GM23338 (cell line): ENCODE data around the gene ZNF101. TPM values are rescaled to one million over a fixed set of nuclear protein-coding genes. Genes with fewer than 3 reads are reported as not detected.

ENCODE experiments used
- ATAC-seq: fragments of 200-7000 bp; cut with Tn5 transposase; 3 replicates; pipeline ENCODE4 v1.9.1; 2020
- DNase-seq: peaks from one replicate; pipeline ENCODE4 v3.0.0-alpha.2; 2015; ENCODE audit warnings: low spot score
- H2AFZ ChIP-seq: fragments of 200-600 bp; sonication (generic); 2 replicates; pipeline ENCODE4 v1.8.0; 2016; ENCODE audit warnings: antibody characterized with exemption, mild to moderate bottlenecking, moderate library complexity
- H3F3A ChIP-seq: fragments of 200-600 bp; sonication (generic); replicated peaks from 2 replicates; pipeline ENCODE4 v1.8.0; 2017; ENCODE audit warnings: antibody characterized with exemption, mixed run types, low read depth
- H3K27ac ChIP-seq: fragments of 200-600 bp; sonication (generic); 2 replicates; pipeline ENCODE4 v1.6.1; 2016; ENCODE audit warnings: low read depth
- H3K27me3 ChIP-seq: fragments of 200-600 bp; sonication (generic); 2 replicates; pipeline ENCODE4 v1.8.0; 2016; ENCODE audit warnings: mild to moderate bottlenecking, mixed run types, moderate library complexity; ENCODE audit not compliant: insufficient read depth
- H3K36me3 ChIP-seq: fragments of 200-600 bp; sonication (generic); 2 replicates; pipeline ENCODE4 v1.8.0; 2016; ENCODE audit warnings: mild to moderate bottlenecking; ENCODE audit not compliant: insufficient read depth
- H3K4me1 ChIP-seq: fragments of 200-600 bp; sonication (generic); 2 replicates; pipeline ENCODE4 v1.8.0; 2016; ENCODE audit warnings: mild to moderate bottlenecking, moderate library complexity; ENCODE audit not compliant: insufficient read depth
- H3K4me2 ChIP-seq: fragments of 200-600 bp; sonication (generic); 2 replicates; pipeline ENCODE4 v1.7.1; 2017; ENCODE audit warnings: mixed run types
- H3K4me3 ChIP-seq: fragments of 200-600 bp; sonication (generic); 2 replicates; pipeline ENCODE4 v1.6.1; 2016; ENCODE audit warnings: mixed run types
- H3K79me2 ChIP-seq: fragments of 200-600 bp; sonication (generic); replicated peaks from 2 replicates; pipeline ENCODE4 v1.8.0; 2017; ENCODE audit warnings: mild to moderate bottlenecking; ENCODE audit not compliant: insufficient read depth
- H3K9me2 ChIP-seq: fragments of 200-600 bp; sonication (generic); 2 replicates; pipeline ENCODE4 v1.8.0; 2017; ENCODE audit not compliant: insufficient read depth
- H4K20me1 ChIP-seq: fragments of 200-600 bp; sonication (generic); replicated peaks from 2 replicates; pipeline ENCODE4 v1.8.0; 2017; ENCODE audit warnings: mild to moderate bottlenecking; ENCODE audit not compliant: insufficient read depth
- H3K27ac Mint-ChIP-seq: 2 replicates; pipeline ENCODE4 v1.8.0; 2020; ENCODE audit warnings: inconsistent platforms, mild to moderate bottlenecking, moderate library complexity, mixed read lengths
- H3K27me3 Mint-ChIP-seq: 3 replicates; pipeline ENCODE4 v1.8.0; 2022; ENCODE audit warnings: low read depth, mild to moderate bottlenecking, moderate library complexity, mixed read lengths, inconsistent platforms; ENCODE audit not compliant: insufficient read depth, poor library complexity
- H3K36me3 Mint-ChIP-seq: 3 replicates; pipeline ENCODE4 v1.8.0; 2021; ENCODE audit warnings: low read depth, mild to moderate bottlenecking, inconsistent platforms, moderate library complexity, mixed read lengths
- H3K4me1 Mint-ChIP-seq: 3 replicates; pipeline ENCODE4 v1.8.0; 2020; ENCODE audit warnings: mild to moderate bottlenecking, inconsistent platforms, mixed read lengths
- H3K4me3 Mint-ChIP-seq: 3 replicates; pipeline ENCODE4 v1.8.0; 2021; ENCODE audit warnings: moderate library complexity, mild to moderate bottlenecking, inconsistent platforms, mixed read lengths
- H3K9me3 Mint-ChIP-seq: 3 replicates; pipeline ENCODE4 v1.8.0; 2020; ENCODE audit warnings: moderate library complexity, mild to moderate bottlenecking, inconsistent platforms, mixed read lengths
- CREB1 ChIP-seq: fragments of 250-450 bp; sonication (Bioruptor Pico); IDR thresholded peaks from 2 replicates; pipeline ENCODE4 v1.5.0; 2020; ENCODE audit warnings: low read depth, mild to moderate bottlenecking, moderate library complexity
- EZH2phosphoT487 ChIP-seq: fragments of 200-600 bp; sonication (generic); IDR thresholded peaks from one replicate; pipeline ENCODE4 v1.8.1; 2018; ENCODE audit warnings: antibody characterized with exemption; ENCODE audit not compliant: unreplicated experiment
- POLR2AphosphoS5 ChIP-seq: IDR thresholded peaks from 2 replicates; pipeline ENCODE4 v1.6.1; 2016; ENCODE audit warnings: antibody characterized with exemption, low read depth
- STAT1 ChIP-seq: IDR thresholded peaks from one replicate; pipeline ENCODE4 v1.6.1; 2016; ENCODE audit warnings: antibody characterized with exemption; ENCODE audit not compliant: unreplicated experiment
- ZNF114 ChIP-seq: fragments of 250-450 bp; sonication (Bioruptor Pico); IDR thresholded peaks from 2 replicates; pipeline ENCODE4 v1.5.0; 2020; ENCODE audit warnings: mild to moderate bottlenecking, moderate library complexity
- ZNF331 ChIP-seq: fragments of 250-450 bp; sonication (Bioruptor Pico); IDR thresholded peaks from 2 replicates; pipeline ENCODE4 v1.5.0; 2020; ENCODE audit warnings: low read depth, mild to moderate bottlenecking, moderate library complexity
- polyA plus RNA-seq: library from polyadenylated mRNA; unstranded; fragments of >200 nt; fragmentation: Nextera tagmentation; extraction: Ambion mirVana; gene quantifications from 2 replicates; pipeline ENCODE4 v1.2.1, GENCODE V29; 2016
- total RNA-seq: library from RNA; depleted of rRNA; stranded (reverse); fragments of >200 nt; shearing (Covaris generic); gene quantifications from 2 replicates; pipeline ENCODE4 v1.2.3, GENCODE V29; 2014
- TF ChIP-seq, protein P1 (sequence below): IDR thresholded peaks from one replicate; pipeline ENCODE4 v1.6.1; 2018; ENCODE audit warnings: antibody characterized with exemption; ENCODE audit not compliant: unreplicated experiment
- TF ChIP-seq, protein P2 (sequence below): fragments of 250-450 bp; sonication (Bioruptor Pico); IDR thresholded peaks from 2 replicates; pipeline ENCODE4 v1.5.0; 2020; ENCODE audit warnings: mild to moderate bottlenecking, moderate library complexity
- TF ChIP-seq, protein P3 (sequence below): IDR thresholded peaks from 2 replicates; pipeline ENCODE4 v1.6.1; 2016; ENCODE audit warnings: antibody characterized with exemption

The ZNF101 gene
- total and polyA plus RNA-seq, 2 experiments from 2014 or later, result 46.4 to 47.9 TPM

DNA sequence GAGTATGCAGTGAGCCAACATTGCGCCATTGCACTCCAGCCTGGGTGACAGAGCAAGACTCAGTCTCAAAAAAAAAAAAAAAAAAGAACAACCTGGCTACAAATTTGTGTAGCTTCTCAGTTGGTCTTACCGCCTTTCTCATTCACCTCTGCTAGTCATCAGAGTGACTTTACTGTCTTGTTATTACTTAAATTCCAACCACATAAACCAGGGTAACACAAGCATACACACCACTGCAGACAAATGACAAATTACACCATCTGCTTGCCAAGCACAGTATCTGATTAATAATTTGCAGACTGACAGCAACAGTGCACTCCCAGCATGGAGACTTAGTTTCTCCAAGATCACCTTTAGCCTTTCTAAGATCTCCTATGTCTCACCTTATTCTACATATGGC lies 53.3 kb downstream of the ZNF101 start:
- Histone ChIP-seq H3K79me2 (peaks cover 63% of the 10 kb centered on the region), H3F3A (no peaks in the 10 kb centered on the region), H3K4me2 (no peak overlapping the region), H3K27ac (no peak overlapping the region), H3K27me3 (no peaks in the 10 kb centered on the region), H3K4me3 (no peak overlapping the region), H4K20me1 (no peaks in the 10 kb centered on the region), H2AFZ (no peak overlapping the region), H3K9me2 (no peaks in the 10 kb centered on the region), H3K36me3 (peaks cover 59% of the 10 kb centered on the region; the same call in 1 of the 2 replicates), H3K4me1 (no peaks in the 10 kb centered on the region)
- no peak overlapping the region for H3K27ac Mint-ChIP-seq
- no peaks in the 10 kb centered on the region for H3K4me1 Mint-ChIP-seq
- ATAC-seq (no peak), DNase-seq (no peak)
- H3K4me3 Mint-ChIP-seq, result no peak overlapping the region
- no peak for TF ChIP-seq ZNF331
- TF ChIP-seq ZNF114 (CRISPR knock-in tag), result no peak
- H3K9me3 Mint-ChIP-seq, result peaks cover 63% of the 10 kb centered on the region
- H3K36me3 Mint-ChIP-seq, result peaks cover 63% of the 10 kb centered on the region
- peaks cover 3% of the 10 kb centered on the region for H3K27me3 Mint-ChIP-seq

DNA sequence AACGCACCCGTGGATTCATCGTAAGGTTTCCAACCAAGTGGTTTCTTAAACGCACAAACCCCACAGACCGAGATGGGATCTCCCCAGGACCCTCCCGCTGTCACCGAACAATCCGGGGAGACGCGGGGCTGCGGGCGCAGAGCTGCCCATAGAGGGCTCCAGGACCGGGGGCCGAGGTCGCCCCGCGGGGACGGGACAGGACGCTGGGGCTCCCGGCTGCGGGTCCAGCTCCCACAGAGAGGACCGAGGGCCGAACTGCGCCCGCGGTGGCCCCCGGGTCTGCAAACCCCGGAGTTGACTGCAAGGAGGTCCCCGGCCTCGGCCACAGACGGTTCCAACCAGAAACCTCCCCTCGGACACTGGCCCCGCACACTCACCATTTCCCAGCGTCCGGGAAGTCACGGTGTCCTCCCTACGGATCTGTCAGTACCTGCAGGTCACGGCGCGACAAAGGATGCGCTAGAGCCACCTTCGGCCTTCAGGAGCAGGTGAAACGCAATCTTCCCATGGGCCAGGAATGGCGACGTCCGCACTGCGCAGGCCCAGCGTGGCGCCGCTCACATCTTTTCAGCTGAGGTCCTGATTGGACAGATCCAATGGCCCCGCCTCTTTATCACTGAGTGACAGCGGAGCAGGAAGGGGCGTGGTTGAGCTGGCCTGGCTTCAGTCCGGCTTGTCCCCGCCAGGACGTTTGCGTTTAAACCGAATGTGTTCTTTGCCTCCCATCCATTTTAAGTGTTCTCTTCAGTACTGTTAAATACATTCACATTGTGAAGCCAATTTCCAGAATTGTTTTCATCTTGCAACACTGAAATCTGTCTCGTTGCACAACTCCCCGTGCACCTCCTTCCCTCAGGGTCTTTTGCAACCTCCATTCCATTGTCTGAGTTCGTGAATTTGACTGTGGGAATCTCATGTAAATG lies 64.2 kb downstream of the ZNF101 start, which contains the start of gene ZNF14:
TSS of gene ZNF14 (minus strand) at position 534 of the 923 bp plus-strand sequence. CDS start at position 380, 154 bp downstream.
- no peaks in the 10 kb centered on the region; the same call in 1 of the 2 replicates for H4K20me1 ChIP-seq
- peak within 1 kb of the TSS; percentile 89 for H3K27ac Mint-ChIP-seq
- H3K4me2 ChIP-seq, result peak within 1 kb of the TSS; percentile 88
- H3K27me3 Mint-ChIP-seq, result peaks cover 11% of the 10 kb centered on the region
- H3F3A ChIP-seq, result no peaks in the 10 kb centered on the region
- H3K27me3 ChIP-seq, result no peaks in the 10 kb centered on the region
- H2AFZ ChIP-seq, result peak within 1 kb of the TSS; percentile 96
- H3K79me2 ChIP-seq, result peaks cover 39% of the 10 kb centered on the region
- H3K27ac ChIP-seq, result no peak within 1 kb of the TSS
- no peaks in the 10 kb centered on the region for H3K9me2 ChIP-seq
- no peaks in the 10 kb centered on the region; the same call in 2 of the 3 replicates for H3K4me1 Mint-ChIP-seq
- peak within 1 kb of the TSS; percentile 80 for H3K4me3 ChIP-seq
- H3K9me3 Mint-ChIP-seq, result peaks cover 22% of the 10 kb centered on the region
- ATAC-seq, result peak; percentile 97
- H3K4me1 ChIP-seq, result no peaks in the 10 kb centered on the region
- peaks cover 34% of the 10 kb centered on the region for H3K36me3 Mint-ChIP-seq
- H3K36me3 ChIP-seq, result 0 out of 2 replicates have a peak, but pooled peaks cover 3% of the 10 kb centered on the region
- H3K4me3 Mint-ChIP-seq, result peak within 1 kb of the TSS; percentile 99
- DNase-seq, result peak; percentile 99
- TF ChIP-seq CREB1 (CRISPR knock-in tag) (peak; percentile 8; the same call in 1 of the 2 replicates), ZNF114 (CRISPR knock-in tag) (no peak), POLR2AphosphoS5 (peak; percentile 99), ZNF331 (no peak), EZH2phosphoT487 (no peak), STAT1 (no peak)
- TF ChIP-seq, protein P1, sequence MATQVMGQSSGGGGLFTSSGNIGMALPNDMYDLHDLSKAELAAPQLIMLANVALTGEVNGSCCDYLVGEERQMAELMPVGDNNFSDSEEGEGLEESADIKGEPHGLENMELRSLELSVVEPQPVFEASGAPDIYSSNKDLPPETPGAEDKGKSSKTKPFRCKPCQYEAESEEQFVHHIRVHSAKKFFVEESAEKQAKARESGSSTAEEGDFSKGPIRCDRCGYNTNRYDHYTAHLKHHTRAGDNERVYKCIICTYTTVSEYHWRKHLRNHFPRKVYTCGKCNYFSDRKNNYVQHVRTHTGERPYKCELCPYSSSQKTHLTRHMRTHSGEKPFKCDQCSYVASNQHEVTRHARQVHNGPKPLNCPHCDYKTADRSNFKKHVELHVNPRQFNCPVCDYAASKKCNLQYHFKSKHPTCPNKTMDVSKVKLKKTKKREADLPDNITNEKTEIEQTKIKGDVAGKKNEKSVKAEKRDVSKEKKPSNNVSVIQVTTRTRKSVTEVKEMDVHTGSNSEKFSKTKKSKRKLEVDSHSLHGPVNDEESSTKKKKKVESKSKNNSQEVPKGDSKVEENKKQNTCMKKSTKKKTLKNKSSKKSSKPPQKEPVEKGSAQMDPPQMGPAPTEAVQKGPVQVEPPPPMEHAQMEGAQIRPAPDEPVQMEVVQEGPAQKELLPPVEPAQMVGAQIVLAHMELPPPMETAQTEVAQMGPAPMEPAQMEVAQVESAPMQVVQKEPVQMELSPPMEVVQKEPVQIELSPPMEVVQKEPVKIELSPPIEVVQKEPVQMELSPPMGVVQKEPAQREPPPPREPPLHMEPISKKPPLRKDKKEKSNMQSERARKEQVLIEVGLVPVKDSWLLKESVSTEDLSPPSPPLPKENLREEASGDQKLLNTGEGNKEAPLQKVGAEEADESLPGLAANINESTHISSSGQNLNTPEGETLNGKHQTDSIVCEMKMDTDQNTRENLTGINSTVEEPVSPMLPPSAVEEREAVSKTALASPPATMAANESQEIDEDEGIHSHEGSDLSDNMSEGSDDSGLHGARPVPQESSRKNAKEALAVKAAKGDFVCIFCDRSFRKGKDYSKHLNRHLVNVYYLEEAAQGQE, result no peak
- TF ChIP-seq, protein P2, sequence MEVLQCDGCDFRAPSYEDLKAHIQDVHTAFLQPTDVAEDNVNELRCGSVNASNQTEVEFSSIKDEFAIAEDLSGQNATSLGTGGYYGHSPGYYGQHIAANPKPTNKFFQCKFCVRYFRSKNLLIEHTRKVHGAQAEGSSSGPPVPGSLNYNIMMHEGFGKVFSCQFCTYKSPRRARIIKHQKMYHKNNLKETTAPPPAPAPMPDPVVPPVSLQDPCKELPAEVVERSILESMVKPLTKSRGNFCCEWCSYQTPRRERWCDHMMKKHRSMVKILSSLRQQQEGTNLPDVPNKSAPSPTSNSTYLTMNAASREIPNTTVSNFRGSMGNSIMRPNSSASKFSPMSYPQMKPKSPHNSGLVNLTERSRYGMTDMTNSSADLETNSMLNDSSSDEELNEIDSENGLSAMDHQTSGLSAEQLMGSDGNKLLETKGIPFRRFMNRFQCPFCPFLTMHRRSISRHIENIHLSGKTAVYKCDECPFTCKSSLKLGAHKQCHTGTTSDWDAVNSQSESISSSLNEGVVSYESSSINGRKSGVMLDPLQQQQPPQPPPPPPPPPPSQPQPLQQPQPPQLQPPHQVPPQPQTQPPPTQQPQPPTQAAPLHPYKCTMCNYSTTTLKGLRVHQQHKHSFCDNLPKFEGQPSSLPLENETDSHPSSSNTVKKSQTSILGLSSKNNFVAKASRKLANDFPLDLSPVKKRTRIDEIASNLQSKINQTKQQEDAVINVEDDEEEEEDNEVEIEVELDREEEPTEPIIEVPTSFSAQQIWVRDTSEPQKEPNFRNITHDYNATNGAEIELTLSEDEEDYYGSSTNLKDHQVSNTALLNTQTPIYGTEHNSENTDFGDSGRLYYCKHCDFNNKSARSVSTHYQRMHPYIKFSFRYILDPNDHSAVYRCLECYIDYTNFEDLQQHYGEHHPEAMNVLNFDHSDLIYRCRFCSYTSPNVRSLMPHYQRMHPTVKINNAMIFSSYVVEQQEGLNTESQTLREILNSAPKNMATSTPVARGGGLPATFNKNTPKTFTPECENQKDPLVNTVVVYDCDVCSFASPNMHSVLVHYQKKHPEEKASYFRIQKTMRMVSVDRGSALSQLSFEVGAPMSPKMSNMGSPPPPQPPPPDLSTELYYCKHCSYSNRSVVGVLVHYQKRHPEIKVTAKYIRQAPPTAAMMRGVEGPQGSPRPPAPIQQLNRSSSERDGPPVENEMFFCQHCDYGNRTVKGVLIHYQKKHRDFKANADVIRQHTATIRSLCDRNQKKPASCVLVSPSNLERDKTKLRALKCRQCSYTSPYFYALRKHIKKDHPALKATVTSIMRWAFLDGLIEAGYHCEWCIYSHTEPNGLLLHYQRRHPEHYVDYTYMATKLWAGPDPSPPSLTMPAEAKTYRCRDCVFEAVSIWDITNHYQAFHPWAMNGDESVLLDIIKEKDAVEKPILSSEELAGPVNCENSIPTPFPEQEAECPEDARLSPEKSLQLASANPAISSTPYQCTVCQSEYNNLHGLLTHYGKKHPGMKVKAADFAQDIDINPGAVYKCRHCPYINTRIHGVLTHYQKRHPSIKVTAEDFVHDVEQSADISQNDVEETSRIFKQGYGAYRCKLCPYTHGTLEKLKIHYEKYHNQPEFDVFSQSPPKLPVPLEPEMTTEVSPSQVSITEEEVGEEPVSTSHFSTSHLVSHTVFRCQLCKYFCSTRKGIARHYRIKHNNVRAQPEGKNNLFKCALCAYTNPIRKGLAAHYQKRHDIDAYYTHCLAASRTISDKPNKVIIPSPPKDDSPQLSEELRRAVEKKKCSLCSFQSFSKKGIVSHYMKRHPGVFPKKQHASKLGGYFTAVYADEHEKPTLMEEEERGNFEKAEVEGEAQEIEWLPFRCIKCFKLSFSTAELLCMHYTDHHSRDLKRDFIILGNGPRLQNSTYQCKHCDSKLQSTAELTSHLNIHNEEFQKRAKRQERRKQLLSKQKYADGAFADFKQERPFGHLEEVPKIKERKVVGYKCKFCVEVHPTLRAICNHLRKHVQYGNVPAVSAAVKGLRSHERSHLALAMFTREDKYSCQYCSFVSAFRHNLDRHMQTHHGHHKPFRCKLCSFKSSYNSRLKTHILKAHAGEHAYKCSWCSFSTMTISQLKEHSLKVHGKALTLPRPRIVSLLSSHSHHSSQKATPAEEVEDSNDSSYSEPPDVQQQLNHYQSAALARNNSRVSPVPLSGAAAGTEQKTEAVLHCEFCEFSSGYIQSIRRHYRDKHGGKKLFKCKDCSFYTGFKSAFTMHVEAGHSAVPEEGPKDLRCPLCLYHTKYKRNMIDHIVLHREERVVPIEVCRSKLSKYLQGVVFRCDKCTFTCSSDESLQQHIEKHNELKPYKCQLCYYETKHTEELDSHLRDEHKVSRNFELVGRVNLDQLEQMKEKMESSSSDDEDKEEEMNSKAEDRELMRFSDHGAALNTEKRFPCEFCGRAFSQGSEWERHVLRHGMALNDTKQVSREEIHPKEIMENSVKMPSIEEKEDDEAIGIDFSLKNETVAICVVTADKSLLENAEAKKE (CRISPR knock-in tag), result no peak
- TF ChIP-seq, protein P3, sequence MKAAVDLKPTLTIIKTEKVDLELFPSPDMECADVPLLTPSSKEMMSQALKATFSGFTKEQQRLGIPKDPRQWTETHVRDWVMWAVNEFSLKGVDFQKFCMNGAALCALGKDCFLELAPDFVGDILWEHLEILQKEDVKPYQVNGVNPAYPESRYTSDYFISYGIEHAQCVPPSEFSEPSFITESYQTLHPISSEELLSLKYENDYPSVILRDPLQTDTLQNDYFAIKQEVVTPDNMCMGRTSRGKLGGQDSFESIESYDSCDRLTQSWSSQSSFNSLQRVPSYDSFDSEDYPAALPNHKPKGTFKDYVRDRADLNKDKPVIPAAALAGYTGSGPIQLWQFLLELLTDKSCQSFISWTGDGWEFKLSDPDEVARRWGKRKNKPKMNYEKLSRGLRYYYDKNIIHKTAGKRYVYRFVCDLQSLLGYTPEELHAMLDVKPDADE, result no peak; the same call in 1 of the 2 replicates
